ACC112 (cell line): ENCODE measurements around the gene SMYD2.

Source experiments
- H2AFZ ChIP-seq: fragments of 200-600 bp; sonication (generic); one replicate; pipeline ENCODE4 v1.6.0; 2017; ENCODE audit warnings: antibody characterized with exemption, low read length; ENCODE audit not compliant: unreplicated experiment
- H3K27ac ChIP-seq: fragments of 200-600 bp; sonication (generic); 2 replicates; pipeline ENCODE4 v1.5.1; 2014; ENCODE audit warnings: low read depth, mild to moderate bottlenecking, antibody characterized with exemption, low read length, moderate library complexity
- H3K27me3 ChIP-seq: fragments of 200-600 bp; sonication (generic); 2 replicates; pipeline ENCODE4 v1.6.1; 2014; ENCODE audit warnings: mild to moderate bottlenecking, antibody characterized with exemption, low read length, moderate library complexity, mixed read lengths; ENCODE audit not compliant: insufficient read depth
- H3K36me3 ChIP-seq: fragments of 200-600 bp; sonication (generic); 2 replicates; pipeline ENCODE4 v1.6.1; 2016; ENCODE audit warnings: mild to moderate bottlenecking, antibody characterized with exemption, low read length, moderate library complexity, mixed read lengths; ENCODE audit not compliant: insufficient read depth
- H3K4me1 ChIP-seq: fragments of 200-600 bp; sonication (generic); one replicate; pipeline ENCODE4 v1.6.1; 2016; ENCODE audit warnings: low read length, mixed read lengths; ENCODE audit not compliant: insufficient read depth, unreplicated experiment, control insufficient read depth
- H3K4me3 ChIP-seq: fragments of 200-600 bp; sonication (generic); 2 replicates; pipeline ENCODE4 v1.5.1; 2014; ENCODE audit warnings: mild to moderate bottlenecking, low read depth, low read length
- H3K79me2 ChIP-seq: fragments of 200-600 bp; sonication (generic); one replicate; pipeline ENCODE4 v1.6.0; 2016; ENCODE audit warnings: low read length; ENCODE audit not compliant: control insufficient read depth, unreplicated experiment, insufficient read depth

The SMYD2 gene

DNA sequence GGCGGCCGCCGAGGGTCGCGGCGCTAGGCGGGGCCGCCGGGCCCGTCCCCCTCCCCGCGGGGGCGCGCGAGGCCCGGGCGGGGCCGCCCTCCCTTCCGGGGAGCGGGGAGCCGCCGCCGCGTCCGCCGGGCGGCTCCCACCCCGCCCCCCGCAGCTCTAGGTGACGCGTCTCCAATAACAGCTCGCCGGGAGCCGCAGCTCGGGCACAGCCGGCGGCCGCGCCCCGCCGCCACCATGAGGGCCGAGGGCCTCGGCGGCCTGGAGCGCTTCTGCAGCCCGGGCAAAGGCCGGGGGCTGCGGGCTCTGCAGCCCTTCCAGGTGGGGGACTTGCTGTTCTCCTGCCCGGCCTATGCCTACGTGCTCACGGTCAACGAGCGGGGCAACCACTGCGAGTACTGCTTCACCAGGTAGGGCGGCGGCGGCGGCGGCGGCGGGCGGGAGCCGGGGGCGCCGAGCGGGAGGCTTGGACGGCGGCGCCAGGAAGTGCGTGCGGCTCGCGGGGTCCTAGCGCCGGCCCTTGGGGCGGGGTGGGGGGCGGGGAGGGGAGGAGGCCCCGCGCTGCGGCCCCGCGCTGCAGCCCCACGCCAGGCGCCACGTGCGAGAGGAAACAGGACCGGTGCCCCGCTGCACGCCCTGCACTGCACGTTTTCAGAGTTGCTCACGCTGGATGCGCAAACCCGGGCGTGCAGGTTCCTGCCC is at the start of gene SMYD2:
Gene SMYD2 (plus strand): TSS at position 139 of the 699 bp plus-strand sequence. CDS start 96 bp downstream, at position 235.
- Histone ChIP-seq H2AFZ (peak within 1 kb of the TSS; percentile 76), H3K27ac (peak within 1 kb of the TSS; percentile 56; the same call in 1 of the 2 replicates), H3K36me3 (no peaks in the 10 kb centered on the region), H3K4me1 (peaks cover 11% of the 10 kb centered on the region), H3K27me3 (no peaks in the 10 kb centered on the region), H3K79me2 (peaks cover 40% of the 10 kb centered on the region), H3K4me3 (peak within 1 kb of the TSS; percentile 95)

GRCh38 chr1:214233856-214234634 is 46.9 kb upstream of the SMYD2 start:
- Histone ChIP-seq H3K27me3 (no peaks in the 10 kb centered on the region), H2AFZ (no peak overlapping the region), H3K4me3 (no peak overlapping the region), H3K4me1 (no peaks in the 10 kb centered on the region), H3K79me2 (no peaks in the 10 kb centered on the region), H3K27ac (no peak overlapping the region), H3K36me3 (no peaks in the 10 kb centered on the region)

DNA sequence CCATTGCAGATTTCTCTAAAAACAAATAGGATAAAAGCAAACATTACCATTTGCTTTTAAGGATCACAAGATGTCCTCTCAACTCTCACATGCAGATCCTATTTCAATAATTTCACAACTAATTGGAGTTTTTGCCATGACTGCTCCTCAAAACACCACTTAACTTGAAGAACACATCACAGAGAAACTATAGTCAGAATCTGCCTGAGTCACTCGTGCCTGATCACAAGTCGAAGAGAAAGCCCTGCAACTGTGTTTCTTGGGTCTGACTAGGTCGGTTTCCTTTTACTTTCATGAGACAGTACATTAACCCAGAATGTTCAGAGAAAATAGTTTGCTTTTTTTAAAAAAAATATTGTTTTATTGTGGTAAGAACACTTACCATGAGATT is 46.3 kb upstream of the SMYD2 start:
- no peaks in the 10 kb centered on the region for H3K79me2 ChIP-seq
- H3K4me3 ChIP-seq = no peak overlapping the region
- H3K27me3 ChIP-seq = no peaks in the 10 kb centered on the region
- H2AFZ ChIP-seq = no peak overlapping the region
- H3K36me3 ChIP-seq = no peaks in the 10 kb centered on the region
- H3K4me1 ChIP-seq = no peaks in the 10 kb centered on the region
- H3K27ac ChIP-seq = no peak overlapping the region

DNA sequence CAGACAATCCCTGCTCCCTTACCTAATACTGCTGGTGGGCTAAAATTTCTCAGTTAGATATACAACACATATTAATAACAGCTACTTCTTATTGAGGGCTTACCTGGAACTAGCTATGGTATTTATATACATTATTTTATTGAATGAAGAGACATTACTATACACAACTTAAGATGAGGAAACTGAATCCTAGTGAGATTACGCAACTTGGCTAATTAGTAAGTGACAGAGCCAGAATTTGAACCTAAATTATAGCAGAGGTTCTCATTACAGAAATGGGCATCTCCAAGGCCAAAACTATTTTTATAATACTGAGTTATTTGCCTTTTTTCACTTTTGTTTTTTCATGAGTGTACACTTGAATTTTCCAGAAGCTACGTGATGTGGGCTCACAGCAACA is 44.5 kb upstream of the SMYD2 start:
- Histone ChIP-seq H3K4me1 (no peaks in the 10 kb centered on the region), H3K27ac (no peak overlapping the region), H3K36me3 (no peaks in the 10 kb centered on the region), H3K79me2 (no peaks in the 10 kb centered on the region), H3K4me3 (no peak overlapping the region), H3K27me3 (no peaks in the 10 kb centered on the region), H2AFZ (no peak overlapping the region)

DNA sequence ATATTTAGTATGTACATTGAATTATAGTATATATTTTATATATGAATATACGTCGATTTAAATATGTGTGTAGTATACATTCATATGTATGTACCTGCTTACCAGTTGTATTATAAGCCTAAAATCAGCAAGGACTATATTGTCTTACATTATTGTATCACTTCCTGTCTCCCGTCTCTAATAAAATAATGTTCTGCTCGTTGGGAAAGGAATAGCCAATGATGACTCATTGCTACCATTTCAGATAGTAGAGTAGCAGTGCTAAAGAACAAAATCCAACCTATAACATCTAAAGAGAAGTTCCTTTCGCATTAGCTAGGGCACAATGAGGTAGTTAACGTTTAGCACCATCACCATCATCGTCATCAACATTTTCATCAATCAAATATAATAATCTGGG is 39.9 kb upstream of the SMYD2 start:
- Histone ChIP-seq H2AFZ (peak overlapping the region; percentile 43), H3K4me1 (no peaks in the 10 kb centered on the region), H3K4me3 (no peak overlapping the region), H3K36me3 (no peaks in the 10 kb centered on the region), H3K27ac (no peak overlapping the region), H3K79me2 (no peaks in the 10 kb centered on the region), H3K27me3 (no peaks in the 10 kb centered on the region)

DNA sequence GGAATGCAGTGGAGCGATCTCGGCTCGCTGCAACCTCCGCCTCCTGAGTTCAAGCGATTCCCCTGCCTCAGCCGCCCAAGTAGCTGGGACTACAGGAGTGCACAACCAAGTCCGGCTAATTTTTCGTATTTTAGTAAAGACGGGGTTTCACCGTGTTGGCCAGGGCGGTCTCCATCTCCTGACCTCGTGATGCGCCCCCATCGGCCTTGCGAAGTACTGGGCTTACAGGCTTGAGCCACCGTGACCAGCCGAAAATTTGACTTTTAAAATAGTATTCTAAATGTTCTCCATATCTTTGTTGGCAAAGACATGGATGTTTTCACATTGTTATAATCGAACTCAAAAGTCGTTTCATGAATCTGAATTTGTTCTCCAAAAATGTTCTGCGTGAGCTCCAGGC is 36.7 kb upstream of the SMYD2 start:
- no peak overlapping the region for H2AFZ ChIP-seq
- peaks cover 15% of the 10 kb centered on the region for H3K4me1 ChIP-seq
- H3K36me3 ChIP-seq = no peaks in the 10 kb centered on the region
- no peaks in the 10 kb centered on the region for H3K79me2 ChIP-seq
- no peak overlapping the region for H3K27ac ChIP-seq
- no peak overlapping the region for H3K4me3 ChIP-seq
- no peaks in the 10 kb centered on the region for H3K27me3 ChIP-seq

DNA sequence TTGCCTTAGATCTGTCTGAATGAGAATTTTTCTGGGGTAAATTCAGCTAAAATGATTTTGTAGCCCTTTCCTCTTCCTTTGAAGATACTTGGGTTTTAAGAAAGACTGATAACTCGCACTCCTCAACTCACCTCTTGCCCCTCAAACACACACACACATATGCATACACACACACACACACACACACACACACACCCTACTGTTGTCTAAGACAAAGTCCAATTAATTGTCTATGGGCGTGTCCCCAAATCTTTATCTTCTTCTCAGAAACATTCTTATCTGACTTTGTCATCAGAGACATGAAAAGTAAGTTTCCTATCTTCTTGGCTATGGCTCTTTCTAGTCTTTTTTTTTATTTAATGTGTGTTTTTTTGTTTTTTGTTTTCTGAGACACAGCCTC is 36.1 kb upstream of the SMYD2 start:
- no peaks in the 10 kb centered on the region for H3K79me2 ChIP-seq
- no peak overlapping the region for H3K27ac ChIP-seq
- peaks cover 15% of the 10 kb centered on the region for H3K4me1 ChIP-seq
- no peak overlapping the region for H2AFZ ChIP-seq
- no peak overlapping the region for H3K4me3 ChIP-seq
- H3K27me3 ChIP-seq = no peaks in the 10 kb centered on the region
- H3K36me3 ChIP-seq = no peaks in the 10 kb centered on the region

- H3K27me3 ChIP-seq = no peaks in the 10 kb centered on the region
Measured at GRCh38 chr1:214247501-214248041, 33.4 kb upstream of the SMYD2 start.

GRCh38 chr1:214248311-214249085 is 32.5 kb upstream of the SMYD2 start:
- H3K27me3 ChIP-seq = no peaks in the 10 kb centered on the region
- H3K4me3 ChIP-seq = peak overlapping the region; percentile 3; the same call in 1 of the 2 replicates
- no peak overlapping the region for H2AFZ ChIP-seq
- no peaks in the 10 kb centered on the region for H3K36me3 ChIP-seq
- no peak overlapping the region for H3K27ac ChIP-seq
- no peaks in the 10 kb centered on the region for H3K79me2 ChIP-seq
- H3K4me1 ChIP-seq = peaks cover 15% of the 10 kb centered on the region

More at GRCh38 chr1:214247501-214248041, 33.4 kb upstream of the SMYD2 start:
- no peak overlapping the region for H3K4me3 ChIP-seq
- no peaks in the 10 kb centered on the region for H3K79me2 ChIP-seq
- H2AFZ ChIP-seq = no peak overlapping the region
- H3K4me1 ChIP-seq = peaks cover 15% of the 10 kb centered on the region
- no peaks in the 10 kb centered on the region for H3K36me3 ChIP-seq
- H3K27ac ChIP-seq = no peak overlapping the region

DNA sequence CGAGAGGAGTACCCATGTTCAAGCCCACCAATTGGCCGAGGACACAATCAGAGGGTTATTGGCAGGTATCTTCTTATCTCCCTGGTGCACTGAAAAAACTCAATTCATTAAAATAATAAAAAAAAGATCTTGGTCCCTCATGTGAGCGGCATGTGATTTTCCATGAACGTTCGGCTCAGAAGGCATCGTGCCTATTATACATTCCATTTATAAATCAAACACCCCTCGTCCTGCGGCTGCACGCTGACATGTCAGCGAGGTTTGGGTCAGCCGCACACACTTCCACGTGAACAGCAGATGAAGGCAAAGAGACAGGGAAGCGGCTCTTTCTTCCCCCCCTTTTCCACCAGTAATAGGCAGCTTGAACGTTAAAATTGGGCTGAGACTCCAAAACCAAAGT is 31.3 kb upstream of the SMYD2 start:
- Histone ChIP-seq H2AFZ (no peak overlapping the region), H3K36me3 (no peaks in the 10 kb centered on the region), H3K79me2 (no peaks in the 10 kb centered on the region), H3K27ac (no peak overlapping the region), H3K4me1 (peaks cover 15% of the 10 kb centered on the region), H3K27me3 (no peaks in the 10 kb centered on the region), H3K4me3 (no peak overlapping the region)
